ENCODE results near the gene WHRN. TPM values are rescaled to one million over a fixed set of nuclear protein-coding genes. Genes with fewer than 3 reads are reported as not detected.

Gene WHRN
- total RNA-seq: 9.1 TPM

GRCh38 chr9:114505187-114506081, at the start of gene WHRN:
TSS of gene WHRN (minus strand) at chr9:114505473. CDS start at chr9:114504801, 672 bp downstream.
- Histone ChIP-seq H3K4me3 (peak within 1 kb of the TSS; percentile 75 to 85), H3K4me1 (peaks cover 28% of the 10 kb centered on the region), H3K9me3 (no peaks in the 10 kb centered on the region), H3K36me3 (no peaks in the 10 kb centered on the region), H3K27ac (peak within 1 kb of the TSS; percentile 74), H3K27me3 (no peaks in the 10 kb centered on the region)
- peak; percentile 26 to 67 for TF ChIP-seq POLR2A (IDR thresholded peaks at IDR 0.05)
- TF ChIP-seq, protein P1, sequence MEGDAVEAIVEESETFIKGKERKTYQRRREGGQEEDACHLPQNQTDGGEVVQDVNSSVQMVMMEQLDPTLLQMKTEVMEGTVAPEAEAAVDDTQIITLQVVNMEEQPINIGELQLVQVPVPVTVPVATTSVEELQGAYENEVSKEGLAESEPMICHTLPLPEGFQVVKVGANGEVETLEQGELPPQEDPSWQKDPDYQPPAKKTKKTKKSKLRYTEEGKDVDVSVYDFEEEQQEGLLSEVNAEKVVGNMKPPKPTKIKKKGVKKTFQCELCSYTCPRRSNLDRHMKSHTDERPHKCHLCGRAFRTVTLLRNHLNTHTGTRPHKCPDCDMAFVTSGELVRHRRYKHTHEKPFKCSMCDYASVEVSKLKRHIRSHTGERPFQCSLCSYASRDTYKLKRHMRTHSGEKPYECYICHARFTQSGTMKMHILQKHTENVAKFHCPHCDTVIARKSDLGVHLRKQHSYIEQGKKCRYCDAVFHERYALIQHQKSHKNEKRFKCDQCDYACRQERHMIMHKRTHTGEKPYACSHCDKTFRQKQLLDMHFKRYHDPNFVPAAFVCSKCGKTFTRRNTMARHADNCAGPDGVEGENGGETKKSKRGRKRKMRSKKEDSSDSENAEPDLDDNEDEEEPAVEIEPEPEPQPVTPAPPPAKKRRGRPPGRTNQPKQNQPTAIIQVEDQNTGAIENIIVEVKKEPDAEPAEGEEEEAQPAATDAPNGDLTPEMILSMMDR (IDR thresholded peaks at IDR 0.05): no peak
- TF ChIP-seq POLR2AphosphoS5 (IDR thresholded peaks at IDR 0.05; ENCODE audit: insufficient read depth in 1 of 2, low read depth in 1 of 2): peak in 1 of 2 donors; percentile 59
- DNase-seq (ENCODE audit: extremely low spot score in 2 of 2): peak in 1 of 2 donors; percentile 91
- intact Hi-C loops (cut with DNase I): no loop called here

DNA sequence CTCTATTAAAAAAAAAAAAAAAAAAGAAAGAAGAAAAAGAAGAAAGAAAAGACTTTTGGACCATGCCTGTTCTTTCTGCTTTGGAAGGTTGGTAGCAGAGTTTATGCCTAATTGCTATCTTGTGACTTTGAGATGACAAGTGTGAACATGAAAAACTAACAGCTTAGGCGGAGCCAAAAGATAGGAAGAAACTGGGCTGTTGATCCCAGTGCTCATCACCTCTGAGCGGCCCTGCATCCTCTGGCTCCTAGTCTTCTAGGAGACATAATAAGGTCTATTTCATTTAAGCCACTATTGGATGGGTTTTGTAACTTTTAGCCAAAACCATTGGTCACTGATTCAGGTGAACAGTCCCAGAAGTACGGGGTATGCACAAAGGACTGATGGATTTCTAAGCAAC, 47.9 kb upstream of the WHRN start:
- DNase-seq (ENCODE audit: extremely low spot score in 2 of 2): no peak
- Histone ChIP-seq H3K4me3 (no peak overlapping the region), H3K36me3 (no peaks in the 10 kb centered on the region), H3K4me1 (peaks cover 8% of the 10 kb centered on the region), H3K27ac (no peak overlapping the region), H3K9me3 (no peaks in the 10 kb centered on the region), H3K27me3 (no peaks in the 10 kb centered on the region)
- intact Hi-C loops (cut with DNase I): no loop called here
- no peak for TF ChIP-seq POLR2A (IDR thresholded peaks at IDR 0.05)
- TF ChIP-seq, protein P1 (IDR thresholded peaks at IDR 0.05): no peak
- no peak for TF ChIP-seq POLR2AphosphoS5 (IDR thresholded peaks at IDR 0.05; ENCODE audit: insufficient read depth in 1 of 2, low read depth in 1 of 2)

DNA sequence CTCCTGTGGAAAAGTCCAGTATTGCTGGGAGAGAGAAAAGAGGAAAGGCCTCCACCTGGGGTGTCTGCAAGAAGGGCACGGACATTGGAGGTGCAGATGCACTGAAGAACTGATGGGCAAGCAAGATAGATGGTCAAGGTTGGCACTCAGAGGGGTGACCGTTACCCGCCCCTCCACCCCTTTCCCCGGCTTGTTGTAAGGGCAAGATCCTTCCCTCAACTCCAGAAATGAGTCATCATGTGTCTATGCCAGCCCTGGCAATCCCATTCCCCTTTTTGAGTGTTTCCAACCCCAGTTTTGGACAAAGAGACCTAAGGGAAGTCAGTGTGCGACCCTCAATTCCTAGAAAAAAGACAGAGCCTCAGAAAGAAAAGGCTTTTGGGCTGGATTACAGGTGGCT, 47.4 kb upstream of the WHRN start:
- intact Hi-C loops (cut with DNase I): no loop called here
- Histone ChIP-seq H3K36me3 (no peaks in the 10 kb centered on the region), H3K27ac (peak overlapping the region; percentile 18), H3K27me3 (no peaks in the 10 kb centered on the region), H3K4me3 (no peak overlapping the region), H3K9me3 (no peaks in the 10 kb centered on the region), H3K4me1 (peaks cover 8% of the 10 kb centered on the region)
- no peak for DNase-seq (ENCODE audit: extremely low spot score in 2 of 2)
- TF ChIP-seq POLR2AphosphoS5 (IDR thresholded peaks at IDR 0.05; ENCODE audit: insufficient read depth in 1 of 2, low read depth in 1 of 2) (no peak), POLR2A (IDR thresholded peaks at IDR 0.05) (no peak)
- TF ChIP-seq, protein P1 (IDR thresholded peaks at IDR 0.05): no peak

- no peak for DNase-seq (ENCODE audit: extremely low spot score in 2 of 2)
- H3K27me3 ChIP-seq: no peaks in the 10 kb centered on the region
- no peaks in the 10 kb centered on the region for H3K9me3 ChIP-seq
- H3K4me1 ChIP-seq: peaks cover 8% of the 10 kb centered on the region
- TF ChIP-seq POLR2AphosphoS5 (IDR thresholded peaks at IDR 0.05; ENCODE audit: insufficient read depth in 1 of 2, low read depth in 1 of 2) (peak in 1 of 2 donors; percentile 58), POLR2A (IDR thresholded peaks at IDR 0.05) (no peak)
- TF ChIP-seq, protein P1 (IDR thresholded peaks at IDR 0.05): no peak
- intact Hi-C loops (cut with DNase I): no loop called here
- peak overlapping the region; percentile 18 for H3K27ac ChIP-seq
- no peaks in the 10 kb centered on the region for H3K36me3 ChIP-seq
- no peak overlapping the region for H3K4me3 ChIP-seq
Observed at GRCh38 chr9:114551750-114552685, 46.7 kb upstream of the WHRN start.
